ENCODE results near the gene CHRDL2. TPM values are rescaled to one million over a fixed set of nuclear protein-coding genes. Genes with fewer than 3 reads are reported as not detected.

Gene CHRDL2
- total RNA-seq, 6 experiments from 2014 or later: not detected

DNA sequence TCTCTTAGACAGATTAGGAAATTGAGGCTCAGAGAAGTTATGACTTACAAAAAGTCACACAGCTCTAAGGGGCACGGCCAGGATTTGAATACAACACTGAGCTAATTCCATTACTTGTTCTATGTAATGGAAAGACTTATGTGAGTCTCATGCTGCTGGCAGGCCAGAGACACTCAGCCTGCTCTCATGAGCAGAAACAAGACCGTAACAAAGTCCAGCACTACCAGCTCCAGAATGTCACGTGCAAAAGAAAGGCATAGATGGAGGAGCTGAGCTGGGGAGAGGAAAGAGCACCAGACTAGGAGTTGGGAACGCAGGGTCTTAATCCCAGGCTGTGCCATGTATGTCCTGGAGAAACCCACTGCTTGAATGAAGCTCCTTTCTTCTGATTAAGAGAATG is 1.8 kb downstream of the CHRDL2 start:
- peaks cover 8% of the 10 kb centered on the region for H3K4me1 Mint-ChIP-seq (ENCODE audit: low read depth)
- H3K36me3 Mint-ChIP-seq (ENCODE audit: low read depth): no peaks in the 10 kb centered on the region
- H3K9me3 Mint-ChIP-seq: no peaks in the 10 kb centered on the region
- TF ChIP-seq, protein P1, sequence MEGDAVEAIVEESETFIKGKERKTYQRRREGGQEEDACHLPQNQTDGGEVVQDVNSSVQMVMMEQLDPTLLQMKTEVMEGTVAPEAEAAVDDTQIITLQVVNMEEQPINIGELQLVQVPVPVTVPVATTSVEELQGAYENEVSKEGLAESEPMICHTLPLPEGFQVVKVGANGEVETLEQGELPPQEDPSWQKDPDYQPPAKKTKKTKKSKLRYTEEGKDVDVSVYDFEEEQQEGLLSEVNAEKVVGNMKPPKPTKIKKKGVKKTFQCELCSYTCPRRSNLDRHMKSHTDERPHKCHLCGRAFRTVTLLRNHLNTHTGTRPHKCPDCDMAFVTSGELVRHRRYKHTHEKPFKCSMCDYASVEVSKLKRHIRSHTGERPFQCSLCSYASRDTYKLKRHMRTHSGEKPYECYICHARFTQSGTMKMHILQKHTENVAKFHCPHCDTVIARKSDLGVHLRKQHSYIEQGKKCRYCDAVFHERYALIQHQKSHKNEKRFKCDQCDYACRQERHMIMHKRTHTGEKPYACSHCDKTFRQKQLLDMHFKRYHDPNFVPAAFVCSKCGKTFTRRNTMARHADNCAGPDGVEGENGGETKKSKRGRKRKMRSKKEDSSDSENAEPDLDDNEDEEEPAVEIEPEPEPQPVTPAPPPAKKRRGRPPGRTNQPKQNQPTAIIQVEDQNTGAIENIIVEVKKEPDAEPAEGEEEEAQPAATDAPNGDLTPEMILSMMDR (IDR thresholded peaks at IDR 0.05): no peak
- no peak overlapping the region for H3K27ac Mint-ChIP-seq
- H3K4me3 Mint-ChIP-seq: no peak overlapping the region
- DNase-seq: no peak
- peaks cover 60% of the 10 kb centered on the region for H3K27me3 Mint-ChIP-seq (ENCODE audit: insufficient read depth)

DNA sequence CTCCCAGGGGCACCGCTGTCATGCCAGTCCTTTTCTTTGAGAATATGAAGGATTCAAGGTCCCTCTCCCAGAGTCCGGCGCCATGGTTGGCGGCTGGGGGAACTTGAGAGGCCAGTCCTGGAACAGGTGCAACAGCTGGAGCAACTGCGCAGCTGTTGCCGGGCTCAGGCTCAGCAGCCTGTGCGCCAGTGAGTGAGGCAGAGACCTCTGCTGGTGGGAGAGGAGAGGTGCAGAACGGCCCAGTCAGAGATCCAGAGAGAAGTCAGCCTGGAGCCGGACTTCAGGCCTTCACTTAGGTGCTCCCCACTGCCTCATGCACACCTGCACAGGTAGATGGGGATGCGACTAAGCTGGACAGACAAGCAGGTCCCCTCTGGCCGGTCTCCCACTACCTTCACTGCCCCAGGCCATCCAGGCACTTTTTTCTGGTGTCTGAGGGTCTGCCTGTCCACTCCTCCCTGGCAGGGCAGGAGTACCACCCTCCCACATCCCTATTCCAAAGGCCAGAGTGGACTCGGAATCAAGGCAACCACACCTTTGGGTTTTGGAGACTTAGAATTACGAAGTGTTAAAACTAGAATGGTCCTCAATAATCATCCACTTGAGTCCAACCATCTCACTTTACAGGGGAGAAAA is 4.6 kb downstream of the CHRDL2 start:
- Mint-ChIP-seq H3K36me3 (ENCODE audit: low read depth) (no peaks in the 10 kb centered on the region), H3K27me3 (ENCODE audit: insufficient read depth) (peaks cover 49% of the 10 kb centered on the region), H3K9me3 (no peaks in the 10 kb centered on the region), H3K27ac (no peak overlapping the region), H3K4me3 (no peak overlapping the region), H3K4me1 (ENCODE audit: low read depth) (peaks cover 8% of the 10 kb centered on the region)
- DNase-seq: peak; percentile 52
- TF ChIP-seq, protein P1 (IDR thresholded peaks at IDR 0.05): peak; percentile 92

DNA sequence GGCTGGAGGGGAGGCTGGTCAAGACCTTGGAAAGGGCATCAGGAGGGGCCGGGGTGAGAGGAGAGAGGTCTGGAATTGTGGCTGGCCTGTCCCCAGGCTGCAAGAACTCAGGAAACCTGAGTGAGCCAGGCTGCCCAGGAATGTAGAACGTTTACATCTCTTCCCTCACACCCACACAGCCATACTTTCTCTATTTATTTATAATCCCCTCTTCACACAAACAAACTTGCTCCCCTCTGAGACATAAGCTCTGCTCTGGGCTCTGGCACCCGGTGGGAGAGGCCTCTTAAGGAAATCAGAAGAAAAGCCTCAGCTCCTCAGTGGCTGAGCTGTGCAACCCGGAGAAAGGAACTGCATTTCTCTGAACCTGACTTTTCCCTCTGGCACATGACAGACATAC is 5.5 kb downstream of the CHRDL2 start:
- no peaks in the 10 kb centered on the region for H3K9me3 Mint-ChIP-seq
- DNase-seq: no peak
- TF ChIP-seq, protein P1 (IDR thresholded peaks at IDR 0.05): no peak
- H3K4me3 Mint-ChIP-seq: no peak overlapping the region
- H3K4me1 Mint-ChIP-seq (ENCODE audit: low read depth): peaks cover 8% of the 10 kb centered on the region
- H3K27ac Mint-ChIP-seq: no peak overlapping the region
- H3K27me3 Mint-ChIP-seq (ENCODE audit: insufficient read depth): peaks cover 45% of the 10 kb centered on the region
- H3K36me3 Mint-ChIP-seq (ENCODE audit: low read depth): no peaks in the 10 kb centered on the region

DNA sequence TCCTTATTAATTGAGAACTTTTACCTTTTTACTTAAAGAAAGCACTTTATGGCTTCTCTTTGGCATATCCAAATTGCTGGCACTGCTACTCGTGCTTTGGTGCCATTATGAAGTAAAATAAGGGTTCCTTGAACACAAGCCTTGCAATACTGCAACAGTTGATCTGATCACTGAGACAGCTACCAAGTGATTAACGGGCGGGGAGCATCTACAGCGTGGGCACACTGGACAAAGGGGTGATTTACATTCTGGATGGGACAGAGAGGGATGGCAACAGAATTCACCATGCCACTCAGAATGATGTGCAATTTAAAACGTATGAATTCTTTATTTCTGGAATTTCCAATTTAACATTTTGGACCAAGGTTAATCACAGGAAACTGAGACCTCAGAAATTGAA is 7.7 kb downstream of the CHRDL2 start:
- Mint-ChIP-seq H3K27me3 (ENCODE audit: insufficient read depth) (peaks cover 32% of the 10 kb centered on the region), H3K27ac (no peak overlapping the region), H3K4me3 (no peak overlapping the region), H3K4me1 (ENCODE audit: low read depth) (peaks cover 8% of the 10 kb centered on the region; the same call in 1 of the 2 replicates), H3K36me3 (ENCODE audit: low read depth) (no peaks in the 10 kb centered on the region), H3K9me3 (no peaks in the 10 kb centered on the region)
- DNase-seq: no peak
- TF ChIP-seq, protein P1 (IDR thresholded peaks at IDR 0.05): no peak

DNA sequence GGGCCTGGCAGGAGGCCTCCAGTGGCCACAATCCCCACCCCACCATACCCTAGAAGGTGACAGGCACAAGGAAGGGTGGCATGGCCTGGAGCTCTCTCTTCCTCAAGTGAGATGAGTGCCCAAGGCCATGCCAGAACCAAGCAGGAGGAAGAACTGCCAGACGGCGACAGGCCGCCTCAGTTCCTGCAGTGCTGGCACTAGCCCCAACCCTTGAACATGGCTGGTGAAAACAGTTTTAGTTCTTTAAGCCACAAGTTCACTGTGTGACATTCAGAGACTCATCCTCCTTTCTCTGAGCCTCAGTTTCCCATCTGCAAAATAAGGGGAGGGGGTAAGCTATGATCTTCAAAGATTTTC is 9.8 kb downstream of the CHRDL2 start:
- Mint-ChIP-seq H3K27ac (no peak overlapping the region), H3K36me3 (ENCODE audit: low read depth) (no peaks in the 10 kb centered on the region), H3K4me1 (ENCODE audit: low read depth) (peaks cover 8% of the 10 kb centered on the region; the same call in 1 of the 2 replicates), H3K9me3 (no peaks in the 10 kb centered on the region), H3K27me3 (ENCODE audit: insufficient read depth) (peaks cover 28% of the 10 kb centered on the region), H3K4me3 (no peak overlapping the region)
- DNase-seq: no peak
- TF ChIP-seq, protein P1 (IDR thresholded peaks at IDR 0.05): no peak

Data from HFFc6 (cell line).